Colonic mucosa (tissue), 4 donors: ENCODE results near the gene STOML1. TPM values are rescaled to one million over a fixed set of nuclear protein-coding genes. Genes with fewer than 3 reads are reported as not detected.

Source experiments
- DNase-seq: peaks from one replicate; pipeline ENCODE4 v3.0.0-alpha.2; 2020
- H3K27ac ChIP-seq: fragments of 200-600 bp; one replicate; pipeline ENCODE4 v1.8.0; 2021
- H3K27me3 ChIP-seq: fragments of 200-600 bp; one replicate; pipeline ENCODE4 v1.8.0; 2021
- H3K36me3 ChIP-seq: fragments of 200-600 bp; one replicate; pipeline ENCODE4 v1.8.0; 2021
- H3K4me1 ChIP-seq: fragments of 200-600 bp; one replicate; pipeline ENCODE4 v1.8.0; 2021; ENCODE audit warnings: mild to moderate bottlenecking
- H3K4me3 ChIP-seq: fragments of 200-600 bp; one replicate; pipeline ENCODE4 v1.8.0; 2021
- H3K9ac ChIP-seq, 2 donors: one replicate each; pipeline ENCODE4 v1.7.0; 2013; ENCODE audit warnings: control low read depth in 2 of 2, low read depth in 2 of 2, low read length in 2 of 2
- H3K9me3 ChIP-seq: fragments of 200-600 bp; one replicate; pipeline ENCODE4 v1.8.0; 2021
- intact Hi-C: fragments of 100-400 bp; cut with DNase I; formaldehyde crosslinking; loops from one replicate; pipeline ENCODE4 v1.14.1; 2022
- total RNA-seq, 2 donors: library from RNA; stranded (reverse); fragmentation: NEBNext Ultra II Directional in 1 of 2; extraction: Animal tissue kit (Norgen Biotek cat#: 25700) in 1 of 2; gene quantifications; one replicate each; pipeline ENCODE4 v1.2.1, GENCODE V29; 2021
- TF ChIP-seq, protein P1 (sequence below): fragments of 200-600 bp; IDR thresholded peaks from one replicate; pipeline ENCODE4 v1.8.0; 2022; ENCODE audit warnings: antibody characterized with exemption, mild to moderate bottlenecking
- donor health status: healthy.
- donor health status: DM: no; HTN: no; CAD: no.
- donor health status: DM: no; HTN: no; CAD: no.

Gene STOML1
- total RNA-seq, 2 donors from 2014 or later: 9.1 to 14.3 TPM

- Histone ChIP-seq H3K27me3 (no peaks in the 10 kb centered on the region), H3K27ac (no peak overlapping the region), H3K36me3 (no peaks in the 10 kb centered on the region), H3K4me1 (peaks cover 10% of the 10 kb centered on the region), H3K9ac (peak overlapping the region in 1 of 2 donors; percentile 53), H3K4me3 (no peak overlapping the region), H3K9me3 (no peaks in the 10 kb centered on the region)
- peak; percentile 58 for DNase-seq
- intact Hi-C loops: no loop called here
- TF ChIP-seq, protein P1, sequence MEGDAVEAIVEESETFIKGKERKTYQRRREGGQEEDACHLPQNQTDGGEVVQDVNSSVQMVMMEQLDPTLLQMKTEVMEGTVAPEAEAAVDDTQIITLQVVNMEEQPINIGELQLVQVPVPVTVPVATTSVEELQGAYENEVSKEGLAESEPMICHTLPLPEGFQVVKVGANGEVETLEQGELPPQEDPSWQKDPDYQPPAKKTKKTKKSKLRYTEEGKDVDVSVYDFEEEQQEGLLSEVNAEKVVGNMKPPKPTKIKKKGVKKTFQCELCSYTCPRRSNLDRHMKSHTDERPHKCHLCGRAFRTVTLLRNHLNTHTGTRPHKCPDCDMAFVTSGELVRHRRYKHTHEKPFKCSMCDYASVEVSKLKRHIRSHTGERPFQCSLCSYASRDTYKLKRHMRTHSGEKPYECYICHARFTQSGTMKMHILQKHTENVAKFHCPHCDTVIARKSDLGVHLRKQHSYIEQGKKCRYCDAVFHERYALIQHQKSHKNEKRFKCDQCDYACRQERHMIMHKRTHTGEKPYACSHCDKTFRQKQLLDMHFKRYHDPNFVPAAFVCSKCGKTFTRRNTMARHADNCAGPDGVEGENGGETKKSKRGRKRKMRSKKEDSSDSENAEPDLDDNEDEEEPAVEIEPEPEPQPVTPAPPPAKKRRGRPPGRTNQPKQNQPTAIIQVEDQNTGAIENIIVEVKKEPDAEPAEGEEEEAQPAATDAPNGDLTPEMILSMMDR: no peak
Measured at GRCh38 chr15:74011610-74012009, 19.5 kb upstream of the STOML1 start.

DNA sequence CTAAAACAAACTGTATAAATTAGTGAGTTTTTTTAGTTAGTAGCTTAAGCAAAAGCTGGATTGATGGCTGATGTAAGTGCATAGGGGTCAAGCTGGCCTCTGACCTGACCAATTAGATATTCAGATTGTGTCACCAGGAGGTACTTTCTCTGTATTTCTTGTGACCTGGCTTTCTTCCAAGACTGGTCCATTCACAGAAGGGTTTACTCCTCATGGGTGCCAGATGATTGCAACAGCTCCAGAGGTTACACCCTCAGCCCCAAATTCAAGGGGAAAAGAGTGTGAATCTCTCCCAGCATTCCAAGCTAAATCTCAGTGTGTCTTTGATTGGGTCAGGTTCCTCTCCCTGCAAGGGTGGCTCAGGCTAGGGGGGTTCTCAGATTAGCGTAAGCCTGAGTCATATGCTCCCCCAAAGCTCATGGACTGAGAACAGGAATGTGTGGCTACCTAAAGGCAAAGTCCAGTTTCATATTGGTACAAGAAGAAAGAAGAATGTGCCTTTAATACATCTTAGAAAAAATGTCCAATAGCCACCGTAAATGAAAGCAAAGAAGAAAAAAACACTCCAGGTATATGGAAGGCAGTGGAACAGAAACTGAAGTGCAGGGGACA, 18.9 kb upstream of the STOML1 start:
- intact Hi-C loops: no loop called here
- TF ChIP-seq, protein P1: no peak
- H3K27me3 ChIP-seq: no peaks in the 10 kb centered on the region
- peak overlapping the region; percentile 24 for H3K27ac ChIP-seq
- no peaks in the 10 kb centered on the region for H3K9me3 ChIP-seq
- peaks cover 14% of the 10 kb centered on the region for H3K4me1 ChIP-seq
- no peak overlapping the region for H3K9ac ChIP-seq
- no peaks in the 10 kb centered on the region for H3K36me3 ChIP-seq
- no peak for DNase-seq
- H3K4me3 ChIP-seq: no peak overlapping the region

DNA sequence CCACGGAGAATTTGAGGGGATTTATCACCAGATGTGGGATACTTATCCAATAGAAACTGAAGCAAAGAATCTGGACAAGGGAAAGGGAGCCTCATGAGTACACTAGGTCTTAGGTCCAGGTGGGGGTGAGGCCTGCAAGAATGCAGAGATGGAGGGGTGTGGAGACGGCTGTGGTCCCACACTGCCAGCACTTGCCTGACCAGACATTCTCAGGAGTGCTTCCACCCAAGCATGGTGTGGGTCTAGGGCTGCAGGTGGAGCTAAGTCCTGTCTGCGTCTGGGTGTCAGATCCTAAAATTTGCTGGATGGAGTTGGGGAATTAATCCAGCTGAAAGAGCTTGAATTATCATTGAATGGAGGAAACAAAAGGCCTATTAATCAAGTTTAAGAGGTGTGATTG, 16.8 kb upstream of the STOML1 start:
- Histone ChIP-seq H3K4me1 (peaks cover 14% of the 10 kb centered on the region), H3K9me3 (no peaks in the 10 kb centered on the region), H3K27ac (no peak overlapping the region), H3K4me3 (no peak overlapping the region), H3K27me3 (no peaks in the 10 kb centered on the region), H3K9ac (no peak overlapping the region), H3K36me3 (no peaks in the 10 kb centered on the region)
- TF ChIP-seq, protein P1: no peak
- DNase-seq: no peak
- intact Hi-C loops: no loop called here

DNA sequence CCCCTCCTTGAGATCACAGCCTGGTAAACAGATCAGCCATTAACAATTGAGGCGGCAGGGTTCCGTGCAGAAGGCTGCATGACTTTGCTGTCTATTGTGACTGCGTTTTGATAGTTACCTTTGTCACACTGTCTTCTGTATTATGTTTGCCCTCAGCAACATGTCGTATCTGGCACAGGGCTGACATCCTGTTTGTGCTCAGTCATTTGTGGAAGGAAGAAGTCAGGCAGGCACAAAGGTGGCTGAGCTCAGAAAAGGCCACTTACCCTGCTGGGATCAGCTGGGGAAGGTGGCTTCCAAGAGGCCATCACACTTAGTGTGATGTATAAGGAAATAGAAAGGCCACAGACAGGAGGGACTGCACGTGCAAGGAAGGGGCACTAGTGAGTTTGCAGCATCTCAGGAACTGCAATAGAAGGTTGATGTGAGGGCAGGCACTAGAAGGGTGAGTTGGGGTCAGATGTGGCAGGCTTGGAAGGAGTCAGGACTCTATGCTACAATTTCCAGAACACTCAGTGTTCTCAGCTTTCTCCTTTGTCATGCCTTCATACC, 15.8 kb upstream of the STOML1 start:
- H3K27me3 ChIP-seq: no peaks in the 10 kb centered on the region
- intact Hi-C loops: no loop called here
- H3K36me3 ChIP-seq: no peaks in the 10 kb centered on the region
- no peak overlapping the region for H3K4me3 ChIP-seq
- H3K4me1 ChIP-seq: peaks cover 14% of the 10 kb centered on the region
- no peaks in the 10 kb centered on the region for H3K9me3 ChIP-seq
- TF ChIP-seq, protein P1: no peak
- H3K27ac ChIP-seq: no peak overlapping the region
- DNase-seq: no peak
- no peak overlapping the region for H3K9ac ChIP-seq

DNA sequence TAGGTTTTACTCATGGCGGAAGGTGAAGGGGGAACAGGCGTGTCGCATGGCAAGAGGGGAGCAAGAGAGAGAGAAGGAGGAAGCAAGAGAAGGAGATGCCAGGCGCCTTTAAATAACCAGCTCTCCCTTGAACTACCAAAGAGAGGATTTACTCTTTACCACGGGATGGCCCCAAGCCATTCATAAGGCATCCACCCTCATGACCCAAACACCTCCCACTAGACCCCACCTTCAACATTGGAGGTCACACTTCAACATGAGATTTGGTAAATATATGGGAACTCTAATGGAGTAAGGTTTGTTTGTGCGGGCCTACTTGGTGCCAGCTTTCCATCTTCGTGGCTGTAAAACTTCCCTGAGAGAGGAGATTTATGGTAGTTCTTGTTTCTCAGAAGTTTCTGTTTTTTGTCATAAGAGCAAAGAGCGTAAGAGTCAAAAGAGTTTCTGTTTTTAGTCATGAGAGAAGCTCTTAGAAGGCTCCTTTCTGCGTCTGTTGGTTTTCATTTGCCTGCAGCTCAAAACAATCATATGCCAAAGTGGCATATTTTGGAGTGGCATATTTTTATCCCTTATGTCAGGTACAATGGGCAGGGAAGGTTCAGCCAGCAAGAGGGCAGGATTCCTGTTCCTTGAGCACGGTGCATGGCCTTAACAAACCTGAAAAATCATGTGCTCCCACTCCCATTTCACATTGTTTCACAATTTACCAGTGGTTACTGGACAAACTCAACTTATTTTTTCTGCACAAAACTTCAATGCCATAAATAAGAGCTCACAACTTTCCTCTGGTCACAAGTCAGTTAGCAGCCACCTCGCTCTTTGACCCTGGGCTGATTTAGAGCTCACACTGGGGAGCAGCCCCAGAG, 14.9 kb upstream of the STOML1 start:
- Histone ChIP-seq H3K9me3 (no peaks in the 10 kb centered on the region), H3K36me3 (no peaks in the 10 kb centered on the region), H3K4me3 (no peak overlapping the region), H3K27me3 (no peaks in the 10 kb centered on the region), H3K27ac (no peak overlapping the region), H3K4me1 (peaks cover 14% of the 10 kb centered on the region), H3K9ac (no peak overlapping the region)
- DNase-seq: no peak
- TF ChIP-seq, protein P1: no peak
- intact Hi-C loops: no loop called here
